ENCODE data around the gene SLF1.

DNA sequence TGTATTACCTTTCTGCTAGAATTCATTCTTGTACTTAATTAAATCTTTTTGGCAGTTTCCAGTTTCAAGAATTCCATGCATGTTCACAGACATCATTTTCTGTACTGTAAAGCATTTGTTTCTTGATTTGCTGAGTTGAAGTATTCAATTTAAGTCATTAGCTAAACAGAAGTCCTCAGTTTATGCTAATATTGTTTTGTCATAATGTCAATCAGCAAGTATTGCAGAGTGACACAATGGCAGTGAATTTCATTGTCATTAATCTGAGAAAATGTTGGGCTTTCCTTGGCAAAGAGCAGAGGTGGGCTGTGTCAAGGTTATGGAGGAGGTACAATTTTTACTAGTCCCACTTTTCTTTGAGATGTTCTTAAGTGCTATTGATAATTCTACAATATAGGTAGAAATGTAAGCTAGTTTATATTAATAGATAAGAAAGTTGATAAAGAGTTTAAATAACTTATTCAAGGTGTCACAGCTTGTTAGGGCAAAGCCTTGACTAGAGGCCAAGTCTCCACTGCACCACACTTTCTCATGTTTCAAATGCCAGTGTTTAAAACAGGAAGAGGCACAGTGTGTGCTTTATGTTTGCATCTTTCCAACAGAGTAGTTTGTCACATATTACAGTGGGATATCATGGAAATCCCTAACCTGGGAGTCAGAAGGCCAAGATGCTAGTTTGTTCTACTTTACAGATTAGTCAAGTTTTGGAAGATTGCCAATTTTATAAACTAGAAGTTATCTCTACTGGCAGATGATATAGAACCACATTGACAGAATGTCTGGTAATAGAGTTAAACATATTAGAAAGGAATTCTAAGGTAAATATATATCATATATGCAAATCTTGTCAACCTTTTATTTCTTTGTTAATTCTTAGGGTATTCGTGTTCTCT lies 56.3 kb downstream of the SLF1 start:
- no peak for TF ChIP-seq POLR2A (IDR thresholded peaks at IDR 0.05; ENCODE audit: low read depth, low read length)
- no peak for TF ChIP-seq POLR2AphosphoS5 (IDR thresholded peaks at IDR 0.05; ENCODE audit: low read depth, low read length)

All from GM12892 (cell line).